Nephron progenitor cell (in vitro differentiated cells): ENCODE data around the gene FKBP1A.
"Not testable (repeated sequence)": the region's sequence is repeated elsewhere in the genome, so short reads cannot be mapped to it uniquely, and the experiment has no call there.

Experiments
- DNase-seq: peaks from one replicate; pipeline ENCODE4 v3.0.0; 2021
- H3K27ac Mint-ChIP-seq: 2 replicates; pipeline ENCODE4 v1.8.0; 2021; ENCODE audit warnings: mild to moderate bottlenecking, moderate library complexity, mixed read lengths
- H3K27me3 Mint-ChIP-seq: 2 replicates; pipeline ENCODE4 v1.8.0; 2021; ENCODE audit warnings: mild to moderate bottlenecking, low read depth, mixed read lengths; ENCODE audit not compliant: poor library complexity
- H3K36me3 Mint-ChIP-seq: 2 replicates; pipeline ENCODE4 v1.8.0; 2021; ENCODE audit warnings: low read depth, mixed read lengths
- H3K4me1 Mint-ChIP-seq: 2 replicates; pipeline ENCODE4 v1.8.0; 2021; ENCODE audit warnings: mixed read lengths
- H3K4me3 Mint-ChIP-seq: 2 replicates; pipeline ENCODE4 v1.8.0; 2021; ENCODE audit warnings: mild to moderate bottlenecking, moderate library complexity, mixed read lengths
- H3K9me3 Mint-ChIP-seq: 2 replicates; pipeline ENCODE4 v1.8.0; 2021; ENCODE audit warnings: mild to moderate bottlenecking, moderate library complexity, mixed read lengths
- CTCF ChIP-seq: fragments of 200-600 bp; sonication (generic); IDR thresholded peaks from 2 replicates; pipeline ENCODE4 v1.5.0; 2021; ENCODE audit warnings: antibody characterized with exemption

Gene FKBP1A

GRCh38 chr20:1345756-1346093, 47.1 kb downstream of the FKBP1A start:
- H3K36me3 Mint-ChIP-seq, result peaks cover 76% of the 10 kb centered on the region
- peaks cover 56% of the 10 kb centered on the region for H3K9me3 Mint-ChIP-seq
- no peak overlapping the region for H3K27ac Mint-ChIP-seq
- no peak for TF ChIP-seq CTCF
- no peak overlapping the region for H3K4me3 Mint-ChIP-seq
- peaks cover 11% of the 10 kb centered on the region for H3K4me1 Mint-ChIP-seq
- H3K27me3 Mint-ChIP-seq, result peaks cover 3% of the 10 kb centered on the region
- no peak for DNase-seq

GRCh38 chr20:1345030-1345755, 47.7 kb downstream of the FKBP1A start:
- no peak overlapping the region for H3K4me3 Mint-ChIP-seq
- H3K36me3 Mint-ChIP-seq, result peaks cover 71% of the 10 kb centered on the region
- no peak overlapping the region for H3K27ac Mint-ChIP-seq
- peaks cover 11% of the 10 kb centered on the region for H3K4me1 Mint-ChIP-seq
- H3K27me3 Mint-ChIP-seq, result peaks cover 3% of the 10 kb centered on the region
- no peak for DNase-seq
- no peak for TF ChIP-seq CTCF
- peaks cover 50% of the 10 kb centered on the region for H3K9me3 Mint-ChIP-seq

- H3K27me3 Mint-ChIP-seq, DNase-seq, H3K27ac Mint-ChIP-seq, H3K4me3 Mint-ChIP-seq: not testable (repeated sequence)
- peaks cover 11% of the 10 kb centered on the region for H3K4me1 Mint-ChIP-seq
- H3K36me3 Mint-ChIP-seq, result peaks cover 55% of the 10 kb centered on the region
- H3K9me3 Mint-ChIP-seq, result peaks cover 34% of the 10 kb centered on the region
Observed at GRCh38 chr20:1343446-1344124, 49.3 kb downstream of the FKBP1A start.

- no peak overlapping the region for H3K4me3 Mint-ChIP-seq
Observed at GRCh38 chr20:1341561-1342265, 51.1 kb downstream of the FKBP1A start.

GRCh38 chr20:1338801-1339200, 54.1 kb downstream of the FKBP1A start:
- H3K4me1 Mint-ChIP-seq, result peaks cover 11% of the 10 kb centered on the region
- TF ChIP-seq CTCF, result no peak
- H3K36me3 Mint-ChIP-seq, result peaks cover 21% of the 10 kb centered on the region
- H3K4me3 Mint-ChIP-seq, result no peak overlapping the region
- peaks cover 3% of the 10 kb centered on the region for H3K27me3 Mint-ChIP-seq
- H3K27ac Mint-ChIP-seq, result no peak overlapping the region
- no peak for DNase-seq
- no peaks in the 10 kb centered on the region for H3K9me3 Mint-ChIP-seq

More at GRCh38 chr20:1341561-1342265, 51.1 kb downstream of the FKBP1A start:
- no peak for DNase-seq
- Mint-ChIP-seq H3K9me3 (peaks cover 16% of the 10 kb centered on the region), H3K36me3 (peaks cover 36% of the 10 kb centered on the region), H3K27ac (peak overlapping the region; percentile 21), H3K4me1 (peaks cover 11% of the 10 kb centered on the region), H3K27me3 (peaks cover 3% of the 10 kb centered on the region)
- TF ChIP-seq CTCF, result no peak

GRCh38 chr20:1338096-1338495, 54.8 kb downstream of the FKBP1A start:
- no peak overlapping the region for H3K4me3 Mint-ChIP-seq
- no peak for DNase-seq
- peaks cover 11% of the 10 kb centered on the region for H3K4me1 Mint-ChIP-seq

More at GRCh38 chr20:1338096-1338495, 54.8 kb downstream of the FKBP1A start:
- Mint-ChIP-seq H3K9me3 (no peaks in the 10 kb centered on the region), H3K27me3 (peaks cover 3% of the 10 kb centered on the region), H3K27ac (no peak overlapping the region), H3K36me3 (peaks cover 25% of the 10 kb centered on the region)
- TF ChIP-seq CTCF, result no peak
